Measurements from ENCODE around the gene RNASE13. TPM values are rescaled to one million over a fixed set of nuclear protein-coding genes. Genes with fewer than 3 reads are reported as not detected.

Gene RNASE13
- total RNA-seq, 2 experiments from 2014 or later, result not detected

Small RNA genes lying within 50 kb of the gene (microRNA-seq; reads per million reads assigned to microRNA genes)
- gene MIR6717 (ENCODE audit: borderline microRNAs expressed, borderline replicate concordance), result not detected

Other genes with a start within 250 kb of the RNASE13 start
- not detected for gene RNASE1, start 232.0 kb downstream of the RNASE13 start, total RNA-seq
- not detected for gene RNASE3, start 143.4 kb downstream of the RNASE13 start, total RNA-seq
- not detected for gene RNASE2, start 79.3 kb downstream of the RNASE13 start, total RNA-seq
- 10 to 100 TPM; 97.4 to 99.6 TPM for gene METTL17, start 44.8 kb downstream of the RNASE13 start, total RNA-seq
- under 1 TPM; 0.25 to 0.37 TPM for gene SLC39A2, start 35.5 kb downstream of the RNASE13 start, total RNA-seq
- 10 to 100 TPM; 10.4 to 11.0 TPM for gene NDRG2, start 9.7 kb downstream of the RNASE13 start, total RNA-seq
- gene TPPP2, start 4.6 kb downstream of the RNASE13 start, total RNA-seq, result not detected
- not detected for gene RNASE7, start 7.6 kb upstream of the RNASE13 start, total RNA-seq
- not detected for gene RNASE8, start 23.0 kb upstream of the RNASE13 start, total RNA-seq
- under 1 TPM in 1 of 2 experiments, not detected in 1; 0.22 TPM for gene ARHGEF40, start 35.5 kb upstream of the RNASE13 start, total RNA-seq
- gene ZNF219, start 63.8 kb upstream of the RNASE13 start, total RNA-seq, result 1 to 10 TPM; 5.0 to 6.2 TPM
- not detected for gene TMEM253, start 66.3 kb upstream of the RNASE13 start, total RNA-seq
- gene OR5AU1, start 121.3 kb upstream of the RNASE13 start, total RNA-seq, result not detected
- gene HNRNPC, start 234.6 kb upstream of the RNASE13 start, total RNA-seq, result 100 to 1,000 TPM; 684 to 863 TPM
- not detected for gene RPGRIP1, start 245.3 kb upstream of the RNASE13 start, total RNA-seq

All from activated CD4-positive, alpha-beta T cell treated with anti-CD3 and anti-CD28 coated beads, Interleukin-2, amount 10 ng/mL, durations not matched to agents 7 days and 5 days (primary cell).